Muscle of leg (tissue), 11 donors: Measurements from ENCODE around the gene RGN. TPM values are rescaled to one million over a fixed set of nuclear protein-coding genes. Genes with fewer than 3 reads are reported as not detected.
"Not testable (repeated sequence)": the region's sequence is repeated elsewhere in the genome, so short reads cannot be mapped to it uniquely, and the experiment has no call there.

Source experiments
- DNase-seq: peaks from one replicate; pipeline ENCODE4 v3.0.0; 2013
- H3K27ac ChIP-seq: one replicate; pipeline ENCODE4 v1.5.1; 2013; ENCODE audit warnings: mild to moderate bottlenecking, low read length, control low read depth
- H3K27me3 ChIP-seq: one replicate; pipeline ENCODE4 v1.6.1; 2013; ENCODE audit warnings: low read length; ENCODE audit not compliant: control insufficient read depth, insufficient read depth
- H3K36me3 ChIP-seq: one replicate; pipeline ENCODE4 v1.6.1; 2013; ENCODE audit warnings: low read length; ENCODE audit not compliant: control insufficient read depth, insufficient read depth
- H3K4me1 ChIP-seq: one replicate; pipeline ENCODE4 v1.6.1; 2013; ENCODE audit warnings: low read length; ENCODE audit not compliant: control insufficient read depth, insufficient read depth
- H3K4me3 ChIP-seq: one replicate; pipeline ENCODE4 v1.5.1; 2013; ENCODE audit warnings: low read length, control low read depth
- H3K9me3 ChIP-seq: replicated peaks from 2 replicates; pipeline ENCODE4 v1.6.1; 2013; ENCODE audit warnings: low read depth, low read length; ENCODE audit not compliant: control insufficient read depth
- WGBS: methylation state at CpG from one replicate; pipeline ENCODE4 v1.1.5; 2013; ENCODE audit warnings: missing lambda C conversion rate; ENCODE audit not compliant: insufficient coverage; 5-methylcytosine and 5-hydroxymethylcytosine counted together
- polyA plus RNA-seq, 8 donors: library from polyadenylated mRNA; unstranded; fragments of 120-200 nt; gene quantifications; one replicate each; pipeline versions ENCODE4 v1.2.1 to v1.2.3, GENCODE V29; 2013; ENCODE audit warnings: inconsistent platforms in 1 of 8, low replicate concordance in 1 of 8; ENCODE audit not compliant: insufficient read length in 8 of 8, insufficient read depth in 1 of 8
- total RNA-seq: library from RNA; stranded (reverse); fragments of 120-200 nt; gene quantifications from one replicate; pipeline ENCODE4 v1.2.4, GENCODE V29; 2013

RGN gene
- total and polyA plus RNA-seq, 9 donors: 1.3 to 6.2 (median 2.4) TPM

- Histone ChIP-seq H3K36me3 (no peaks in the 10 kb centered on the region), H3K4me3 (no peak overlapping the region), H3K27ac (no peak overlapping the region), H3K4me1 (peaks cover 2% of the 10 kb centered on the region), H3K27me3 (peaks cover 55% of the 10 kb centered on the region), H3K9me3 (no peaks in the 10 kb centered on the region)
- WGBS: 69% methylated on average over 4 of the region's 9 CpGs
- DNase-seq: no peak
Observed at GRCh38 chrX:47080215-47080914, 2.1 kb downstream of the RGN start.

GRCh38 chrX:47080915-47081236, 2.6 kb downstream of the RGN start:
- no peaks in the 10 kb centered on the region for H3K36me3 ChIP-seq
- WGBS: 74% methylated on average over 3 of the region's 5 CpGs
- peaks cover 2% of the 10 kb centered on the region for H3K4me1 ChIP-seq

GRCh38 chrX:47091149-47091775, 13.0 kb downstream of the RGN start:
- 34% methylated on average over 3 of the region's 4 CpGs for WGBS
- no peak overlapping the region for H3K27ac ChIP-seq
- no peak for DNase-seq
- no peaks in the 10 kb centered on the region for H3K4me1 ChIP-seq
- H3K9me3 ChIP-seq: no peaks in the 10 kb centered on the region
- no peaks in the 10 kb centered on the region for H3K36me3 ChIP-seq
- no peak overlapping the region for H3K4me3 ChIP-seq
- H3K27me3 ChIP-seq: peaks cover 15% of the 10 kb centered on the region

More at GRCh38 chrX:47080915-47081236, 2.6 kb downstream of the RGN start:
- no peak overlapping the region for H3K4me3 ChIP-seq
- peaks cover 53% of the 10 kb centered on the region for H3K27me3 ChIP-seq
- H3K27ac ChIP-seq: no peak overlapping the region
- H3K9me3 ChIP-seq: no peaks in the 10 kb centered on the region
- DNase-seq: no peak

GRCh38 chrX:47093248-47093647, 15.0 kb downstream of the RGN start:
- H3K9me3 ChIP-seq: no peaks in the 10 kb centered on the region

GRCh38 chrX:47093860-47094259, 15.6 kb downstream of the RGN start:
- peaks cover 14% of the 10 kb centered on the region for H3K27me3 ChIP-seq
- no peaks in the 10 kb centered on the region for H3K36me3 ChIP-seq
- no peak for DNase-seq
- no peaks in the 10 kb centered on the region for H3K9me3 ChIP-seq
- H3K4me3 ChIP-seq: no peak overlapping the region
- 50% methylated on average over 4 of the region's 11 CpGs for WGBS
- no peaks in the 10 kb centered on the region for H3K4me1 ChIP-seq
- no peak overlapping the region for H3K27ac ChIP-seq

More at GRCh38 chrX:47093248-47093647, 15.0 kb downstream of the RGN start:
- Histone ChIP-seq H3K27me3 (peaks cover 14% of the 10 kb centered on the region), H3K4me1 (no peaks in the 10 kb centered on the region), H3K4me3 (no peak overlapping the region), H3K36me3 (no peaks in the 10 kb centered on the region), H3K27ac (no peak overlapping the region)
- peak; percentile 31 for DNase-seq
- WGBS: no CpG with 5 or more reads among the region's 1 CpG

- peaks cover 27% of the 10 kb centered on the region for H3K27me3 ChIP-seq
- H3K4me3 ChIP-seq: no peak overlapping the region
- 50% methylated on average over 1 of the region's 4 CpGs for WGBS
- H3K36me3 ChIP-seq: no peaks in the 10 kb centered on the region
- no peak for DNase-seq
- no peak overlapping the region for H3K27ac ChIP-seq
- H3K4me1 ChIP-seq: no peaks in the 10 kb centered on the region
- H3K9me3 ChIP-seq: no peaks in the 10 kb centered on the region
Observed at GRCh38 chrX:47097018-47097417, 18.8 kb downstream of the RGN start.

GRCh38 chrX:47098338-47099094, 20.3 kb downstream of the RGN start:
- peaks cover 34% of the 10 kb centered on the region for H3K27me3 ChIP-seq
- WGBS: no CpG with 5 or more reads among the region's 2 CpGs
- H3K36me3 ChIP-seq: no peaks in the 10 kb centered on the region
- no peak overlapping the region for H3K27ac ChIP-seq
- H3K4me1 ChIP-seq: no peaks in the 10 kb centered on the region
- no peaks in the 10 kb centered on the region for H3K9me3 ChIP-seq
- H3K4me3 ChIP-seq: no peak overlapping the region
- no peak for DNase-seq

- H3K9me3 ChIP-seq: no peaks in the 10 kb centered on the region
- no peak for DNase-seq
- H3K4me1 ChIP-seq: no peaks in the 10 kb centered on the region
- H3K36me3 ChIP-seq: no peaks in the 10 kb centered on the region
- H3K27ac ChIP-seq: no peak overlapping the region
- peaks cover 37% of the 10 kb centered on the region for H3K27me3 ChIP-seq
- H3K4me3 ChIP-seq: no peak overlapping the region
- no CpG with 5 or more reads among the region's 4 CpGs for WGBS
Observed at GRCh38 chrX:47101206-47101605, 23.0 kb downstream of the RGN start.

- not testable (repeated sequence) for H3K4me3 ChIP-seq, H3K4me1 ChIP-seq, H3K9me3 ChIP-seq, DNase-seq, H3K27ac ChIP-seq, H3K36me3 ChIP-seq
- 91% methylated on average over 9 of the region's 40 CpGs for WGBS
- H3K27me3 ChIP-seq: peaks cover 30% of the 10 kb centered on the region
Observed at GRCh38 chrX:47110936-47111615, 32.8 kb downstream of the RGN start.
